Naive thymus-derived CD4-positive, alpha-beta T cell (primary cell): ENCODE results near the gene ZNF212. TPM values are rescaled to one million over a fixed set of nuclear protein-coding genes. Genes with fewer than 3 reads are reported as not detected.
"Not testable (repeated sequence)": the region's sequence is repeated elsewhere in the genome, so short reads cannot be mapped to it uniquely, and the experiment has no call there.

Experiments used
- ATAC-seq: fragments of 150-1000 bp; cut with Tn5 transposase; 2 replicates; pipeline ENCODE4 v1.10.0; 2021; ENCODE audit warnings: mild to moderate bottlenecking, moderate library complexity
- CTCF ChIA-PET: fragments of 350-600 bp; sonication (Branson Sonifier 250); formaldehyde crosslinking; loops from one replicate; lab custom pipeline; 2021; ENCODE audit warnings: antibody characterized with exemption; lab: Charles Lee
- POLR2A ChIA-PET: fragments of 350-600 bp; sonication (Branson Sonifier 250); formaldehyde crosslinking; loops from one replicate; lab custom pipeline; 2021; ENCODE audit warnings: antibody characterized with exemption, inconsistent platforms; lab: Charles Lee
- DNase-seq, 9 donors: peaks; one replicate each; pipeline versions ENCODE4 v3.0.0 to v3.0.0-alpha.2; 2020 to 2022; ENCODE audit warnings: mixed read lengths in 1 of 9
- H3K27ac ChIP-seq: one replicate; pipeline ENCODE4 v1.7.0; 2013; ENCODE audit warnings: mild to moderate bottlenecking, low read depth, low read length, moderate library complexity
- H3K27me3 ChIP-seq, 2 donors: one replicate each; pipeline ENCODE4 v1.7.0; 2013; ENCODE audit warnings: low read length in 2 of 2, mild to moderate bottlenecking in 2 of 2, moderate library complexity in 2 of 2; ENCODE audit not compliant: control insufficient read depth in 2 of 2, insufficient read depth in 2 of 2
- H3K36me3 ChIP-seq, 3 experiments: 1 replicate in 2 of 3; 2 replicates in 1 of 3; pipeline ENCODE4 v1.7.0; 2013; ENCODE audit warnings: low read length in 3 of 3, mild to moderate bottlenecking in 3 of 3, moderate library complexity in 1 of 3; ENCODE audit not compliant: insufficient read depth in 3 of 3, control insufficient read depth in 2 of 3
- H3K4me1 ChIP-seq, 2 donors: one replicate each; pipeline ENCODE4 v1.7.0; 2013; ENCODE audit warnings: low read length in 2 of 2, mild to moderate bottlenecking in 2 of 2, moderate library complexity in 1 of 2; ENCODE audit not compliant: control insufficient read depth in 2 of 2, insufficient read depth in 2 of 2
- H3K4me3 ChIP-seq: 2 replicates; pipeline ENCODE4 v1.7.0; 2013; ENCODE audit warnings: mild to moderate bottlenecking, low read length
- H3K9me3 ChIP-seq, 3 experiments: 1 replicate in 2 of 3; 2 replicates in 1 of 3; pipeline ENCODE4 v1.7.0; 2013; ENCODE audit warnings: low read length in 3 of 3; ENCODE audit not compliant: control insufficient read depth in 2 of 3
- H3K27ac Mint-ChIP-seq, 9 donors: one replicate each; pipeline ENCODE4 v1.8.0; 2020 to 2022; ENCODE audit warnings: mixed read lengths in 9 of 9, mild to moderate bottlenecking in 8 of 9, moderate library complexity in 5 of 9, inconsistent platforms in 2 of 9
- H3K27me3 Mint-ChIP-seq, 5 donors: one replicate each; pipeline ENCODE4 v1.8.0; 2021 to 2022; ENCODE audit warnings: mixed read lengths in 5 of 5, mild to moderate bottlenecking in 1 of 5
- H3K36me3 Mint-ChIP-seq, 5 donors: one replicate each; pipeline ENCODE4 v1.8.0; 2020 to 2022; ENCODE audit warnings: mixed read lengths in 5 of 5, mild to moderate bottlenecking in 3 of 5, inconsistent platforms in 1 of 5
- H3K4me1 Mint-ChIP-seq, 7 donors: one replicate each; pipeline ENCODE4 v1.8.0; 2020 to 2022; ENCODE audit warnings: mixed read lengths in 7 of 7, mild to moderate bottlenecking in 3 of 7, inconsistent platforms in 1 of 7
- H3K4me3 Mint-ChIP-seq, 10 donors: one replicate each; pipeline ENCODE4 v1.8.0; 2020 to 2022; ENCODE audit warnings: mild to moderate bottlenecking in 10 of 10, mixed read lengths in 10 of 10, moderate library complexity in 6 of 10, inconsistent platforms in 2 of 10
- H3K9me3 Mint-ChIP-seq, 11 donors: one replicate each; pipeline ENCODE4 v1.8.0; 2020 to 2022; ENCODE audit warnings: mixed read lengths in 11 of 11, mild to moderate bottlenecking in 4 of 11, inconsistent platforms in 1 of 11, moderate library complexity in 1 of 11
- intact Hi-C, 2 donors: fragments of 100-400 bp; cut with micrococcal nuclease; formaldehyde crosslinking; loops; one replicate each; pipeline ENCODE4 v1.15.1; 2023
- polyA plus RNA-seq, 2 donors: library from polyadenylated mRNA; unstranded; fragments of 300-500 nt; fragmentation: Illumina TruSeq; gene quantifications; one replicate each; pipeline ENCODE4 v1.2.3, GENCODE V29; 2021
- total RNA-seq, 6 experiments: library from RNA in 5 of 6; stranded (reverse) in 5 of 6; gene quantifications; 1 replicate in 5 of 6; 2 replicates in 1 of 6; pipeline ENCODE4 v1.2.3 and lab custom pipeline; 2021 to 2026

Gene ZNF212
- total and polyA plus RNA-seq, 7 experiments from 2014 or later = 5.9 to 20.6 (median 12.1) TPM

DNA sequence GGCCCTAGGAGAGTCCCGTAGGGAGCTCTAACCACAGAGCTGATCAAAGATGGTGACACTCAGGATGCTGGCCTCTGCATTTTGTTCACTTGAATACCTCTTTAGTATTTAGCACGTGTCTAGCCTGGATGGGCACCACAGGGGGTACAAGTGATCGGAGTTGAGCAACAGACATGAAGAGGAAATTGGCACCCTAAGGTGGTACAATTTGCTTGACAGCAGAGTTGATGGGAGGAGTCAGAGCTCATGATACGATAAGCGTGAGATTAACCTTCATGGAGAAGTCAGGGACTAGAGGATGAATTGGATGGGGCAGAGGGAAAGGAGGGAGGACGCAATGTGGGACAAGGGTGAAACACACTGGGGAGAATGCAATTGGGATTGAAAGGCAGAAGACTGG, 9.9 kb upstream of the ZNF212 start:
- no peak overlapping the region for H3K4me3 Mint-ChIP-seq
- Histone ChIP-seq H3K4me3 (no peak overlapping the region), H3K27ac (no peak overlapping the region), H3K4me1 (no peaks in the 10 kb centered on the region), H3K36me3 (peaks cover 0 to 11% (median 0%) of the 10 kb centered on the region in 3 experiments), H3K9me3 (no peaks in the 10 kb centered on the region), H3K27me3 (no peaks in the 10 kb centered on the region)
- peaks cover 0 to 3% (median 0%) of the 10 kb centered on the region in 7 donors for H3K4me1 Mint-ChIP-seq
- DNase-seq (no peak), ATAC-seq (no peak)
- intact Hi-C loops = no loop called here
- peaks cover 0 to 3% (median 0%) of the 10 kb centered on the region in 11 donors for H3K9me3 Mint-ChIP-seq
- H3K27me3 Mint-ChIP-seq = peaks cover 5 to 15% (median 7%) of the 10 kb centered on the region in 5 donors
- ChIA-PET CTCF (no interaction called here), POLR2A (no interaction called here)
- H3K27ac Mint-ChIP-seq = no peak overlapping the region
- peaks cover 0 to 16% (median 10%) of the 10 kb centered on the region in 5 donors for H3K36me3 Mint-ChIP-seq

DNA sequence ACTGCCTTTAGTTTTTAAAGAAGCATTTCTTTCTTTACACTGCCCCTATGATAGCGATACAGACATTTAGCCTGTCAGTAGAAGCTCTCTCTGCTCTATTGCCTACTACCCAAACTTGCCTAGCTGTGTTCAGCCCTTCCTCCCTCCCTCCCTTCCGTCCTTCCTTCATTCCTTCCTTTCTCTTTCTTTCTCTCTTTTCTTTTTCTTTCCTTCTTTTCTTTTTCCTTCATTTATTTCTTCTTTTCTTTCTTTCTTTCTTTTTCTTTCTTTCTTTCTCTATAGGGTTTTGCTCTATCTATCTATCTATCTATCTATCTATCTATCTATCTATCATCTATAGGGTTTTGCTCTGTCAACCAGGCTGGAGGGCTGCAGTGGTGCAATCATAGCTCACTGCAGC, 7.1 kb upstream of the ZNF212 start:
- Mint-ChIP-seq H3K4me1 (peaks cover 0 to 3% (median 0%) of the 10 kb centered on the region in 7 donors), H3K36me3 (no peaks in the 10 kb centered on the region), H3K27me3 (peaks cover 5 to 19% (median 7%) of the 10 kb centered on the region in 5 donors), H3K4me3 (no peak overlapping the region), H3K27ac (no peak overlapping the region), H3K9me3 (no peaks in the 10 kb centered on the region)
- ChIA-PET CTCF (interaction anchor here (0.6 to 1.2 kb wide), 2 partner anchors 11 to 191 kb away, joined by 3 to 4 read pairs; no protein-coding TSS in a partner anchor), POLR2A (no interaction called here)
- Histone ChIP-seq H3K27me3 (no peaks in the 10 kb centered on the region), H3K4me1 (no peaks in the 10 kb centered on the region), H3K36me3 (no peaks in the 10 kb centered on the region), H3K9me3 (no peaks in the 10 kb centered on the region), H3K4me3 (no peak overlapping the region), H3K27ac (no peak overlapping the region)
- DNase-seq (no peak), ATAC-seq (no peak)
- intact Hi-C loops = no loop called here

GRCh38 chr7:149233655-149234204, 5.7 kb upstream of the ZNF212 start:
- H3K27ac ChIP-seq, H3K4me1 Mint-ChIP-seq, H3K4me3 Mint-ChIP-seq, H3K36me3 Mint-ChIP-seq, H3K27me3 ChIP-seq, H3K9me3 ChIP-seq, ATAC-seq, H3K9me3 Mint-ChIP-seq, H3K4me3 ChIP-seq, H3K4me1 ChIP-seq, DNase-seq, intact Hi-C loops, H3K27ac Mint-ChIP-seq, H3K36me3 ChIP-seq: not testable (repeated sequence)
- CTCF ChIA-PET = interaction anchor here (1.0 kb wide), 1 partner anchor 262 kb away, joined by 3 read pairs; no protein-coding TSS in a partner anchor
- peaks cover 5 to 19% (median 10%) of the 10 kb centered on the region in 5 donors for H3K27me3 Mint-ChIP-seq
- POLR2A ChIA-PET = interaction anchor here (0.9 kb wide), 1 partner anchor 51 kb away, joined by 3 read pairs; no protein-coding TSS in a partner anchor

DNA sequence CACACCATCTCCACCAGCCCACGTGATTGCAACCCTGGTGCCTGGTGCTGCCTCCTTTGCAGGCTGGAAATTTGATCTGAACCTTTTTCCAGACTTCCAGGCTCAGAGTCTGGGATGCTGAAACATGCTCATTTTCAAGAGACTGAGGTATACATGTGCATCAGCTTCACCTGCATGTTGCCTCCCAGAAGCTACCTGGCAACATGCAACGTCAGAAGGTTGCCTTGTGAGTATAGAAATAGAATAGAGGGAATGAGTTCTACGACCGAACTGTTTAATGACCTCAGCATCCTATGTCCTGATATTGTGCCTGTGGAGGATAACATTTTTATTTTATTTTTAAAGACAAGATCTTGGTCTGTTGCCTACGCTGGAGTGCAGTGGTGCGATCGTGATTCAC, 1.9 kb upstream of the ZNF212 start:
- Histone ChIP-seq H3K36me3 (peaks cover 0 to 6% (median 0%) of the 10 kb centered on the region in 3 experiments), H3K9me3 (no peaks in the 10 kb centered on the region), H3K27me3 (no peaks in the 10 kb centered on the region), H3K27ac (no peak overlapping the region), H3K4me3 (no peak overlapping the region), H3K4me1 (peaks cover 14 to 16% of the 10 kb centered on the region in 2 donors)
- H3K4me3 Mint-ChIP-seq = peak overlapping the region in 1 of 10 donors; percentile 16
- peaks cover 2 to 17% (median 8%) of the 10 kb centered on the region in 5 donors for H3K27me3 Mint-ChIP-seq
- H3K9me3 Mint-ChIP-seq = peaks cover 0 to 2% (median 0%) of the 10 kb centered on the region in 11 donors
- intact Hi-C loops = loop anchor here in 1 of 2 donors (5.0 kb wide), 1 partner anchor 40 kb away; the partner anchor contains the start of gene ZNF282
- ATAC-seq (no peak), DNase-seq (no peak)
- no peak overlapping the region for H3K27ac Mint-ChIP-seq
- peaks cover under 1 to 5% (median 2%) of the 10 kb centered on the region in 5 donors for H3K36me3 Mint-ChIP-seq
- POLR2A ChIA-PET = no interaction called here
- H3K4me1 Mint-ChIP-seq = peaks cover 16 to 33% (median 25%) of the 10 kb centered on the region in 7 donors
- CTCF ChIA-PET = no interaction called here

GRCh38 chr7:149238051-149238450, 1.4 kb upstream of the ZNF212 start:
- peaks cover 0 to 12% (median 5%) of the 10 kb centered on the region in 5 donors for H3K27me3 Mint-ChIP-seq
- Histone ChIP-seq H3K27ac (no peak overlapping the region), H3K4me3 (no peak overlapping the region), H3K9me3 (no peaks in the 10 kb centered on the region), H3K4me1 (peaks cover 14 to 16% of the 10 kb centered on the region in 2 donors), H3K36me3 (peaks cover 0 to 6% (median 0%) of the 10 kb centered on the region in 3 experiments), H3K27me3 (no peaks in the 10 kb centered on the region)
- peak overlapping the region; percentile 3 to 93 (median 61) for H3K4me3 Mint-ChIP-seq
- H3K9me3 Mint-ChIP-seq = peaks cover 0 to 5% (median 0%) of the 10 kb centered on the region in 11 donors
- H3K4me1 Mint-ChIP-seq = peaks cover 21 to 39% (median 30%) of the 10 kb centered on the region in 7 donors
- DNase-seq (no peak), ATAC-seq (no peak)
- intact Hi-C loops = loop anchor here in 1 of 2 donors (2.0 to 5.0 kb wide), 2 partner anchors 41 to 185 kb away; partner anchors contain the start of gene ZNF282
- H3K36me3 Mint-ChIP-seq = peaks cover 4 to 9% (median 5%) of the 10 kb centered on the region in 5 donors
- H3K27ac Mint-ChIP-seq = peak overlapping the region in 4 of 9 donors; percentile 32 to 70 (median 54)
- ChIA-PET POLR2A (no interaction called here), CTCF (no interaction called here)

GRCh38 chr7:149240637-149241036, 1.2 kb downstream of the ZNF212 start:
- peaks cover 0 to 6% (median 0%) of the 10 kb centered on the region in 5 donors for H3K27me3 Mint-ChIP-seq
- peaks cover 4 to 9% (median 5%) of the 10 kb centered on the region in 5 donors for H3K36me3 Mint-ChIP-seq
- H3K27me3 ChIP-seq = no peaks in the 10 kb centered on the region
- H3K27ac Mint-ChIP-seq = peak overlapping the region; percentile 69 to 89 (median 86)
- H3K9me3 Mint-ChIP-seq = peaks cover 0 to 5% (median 0%) of the 10 kb centered on the region in 11 donors
- H3K4me1 Mint-ChIP-seq = peaks cover 24 to 51% (median 41%) of the 10 kb centered on the region in 7 donors
- H3K36me3 ChIP-seq = peaks cover 0 to 6% (median 0%) of the 10 kb centered on the region in 3 experiments
- ChIA-PET POLR2A (interaction anchor here (0.5 to 2.0 kb wide), 6 partner anchors 18 to 1820 kb away, joined by 3 to 9 read pairs (median 4); partner anchors contain the start of gene ZNF783), CTCF (interaction anchor here (1.2 to 1.3 kb wide), 2 partner anchors 44 to 93 kb away, joined by 4 to 8 read pairs; partner anchors contain the start of gene ZNF398)
- H3K9me3 ChIP-seq = no peaks in the 10 kb centered on the region
- H3K4me3 ChIP-seq = peak overlapping the region; percentile 90
- intact Hi-C loops = no loop called here
- peak overlapping the region; percentile 85 to 95 (median 92) for H3K4me3 Mint-ChIP-seq
- ATAC-seq (no peak), DNase-seq (no peak)
- H3K4me1 ChIP-seq = peaks cover 14 to 16% of the 10 kb centered on the region in 2 donors
- H3K27ac ChIP-seq = peak overlapping the region; percentile 76
